Neural cell (in vitro differentiated cells): ENCODE measurements around the gene LEF1.

ENCODE experiments used
- EP300 ChIP-seq: fragments of 450-650 bp; conservative IDR thresholded peaks from 2 replicates; pipeline ENCODE4 v1.6.1; 2014; ENCODE audit warnings: antibody characterized with exemption, mild to moderate bottlenecking, moderate library complexity; ENCODE audit not compliant: poor library complexity, severe bottlenecking
- EZH2 ChIP-seq: fragments of 200-600, 300-800 bp; shearing (Covaris generic), sonication (generic); IDR thresholded peaks from 2 replicates; pipeline ENCODE4 v1.6.1; 2014; ENCODE audit warnings: antibody characterized with exemption, low read length, borderline replicate concordance, mild to moderate bottlenecking; ENCODE audit not compliant: insufficient read depth, poor library complexity, severe bottlenecking
- TAF1 ChIP-seq: IDR thresholded peaks from 2 replicates; pipeline ENCODE4 v1.6.1; 2012; ENCODE audit warnings: low read depth
- TF ChIP-seq, protein P1 (sequence below): fragments of 450-650 bp; IDR thresholded peaks from 2 replicates; pipeline ENCODE4 v1.5.1; 2014; ENCODE audit warnings: antibody characterized with exemption, mild to moderate bottlenecking, moderate library complexity; ENCODE audit not compliant: poor library complexity, severe bottlenecking

DNA sequence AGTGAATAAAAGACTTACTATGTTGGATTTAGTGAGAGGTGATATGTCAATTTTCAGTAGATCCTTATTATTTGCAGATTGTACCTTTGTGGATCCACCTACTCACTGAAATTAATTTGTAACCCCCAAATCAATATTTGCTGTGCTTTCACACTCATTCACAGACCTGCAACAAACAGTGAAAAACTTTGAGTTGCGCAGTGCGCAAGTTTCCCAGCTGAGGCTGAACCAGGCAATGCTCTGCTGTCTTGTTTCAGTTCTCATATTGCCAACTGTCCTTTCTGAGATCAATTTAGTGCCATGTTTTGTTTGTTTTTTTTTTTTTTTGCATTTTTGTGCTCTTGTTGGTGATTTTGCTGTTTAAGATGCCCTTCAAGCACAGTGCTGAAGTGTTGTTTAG is 40.8 kb upstream of the LEF1 start:
- TF ChIP-seq, protein P1, sequence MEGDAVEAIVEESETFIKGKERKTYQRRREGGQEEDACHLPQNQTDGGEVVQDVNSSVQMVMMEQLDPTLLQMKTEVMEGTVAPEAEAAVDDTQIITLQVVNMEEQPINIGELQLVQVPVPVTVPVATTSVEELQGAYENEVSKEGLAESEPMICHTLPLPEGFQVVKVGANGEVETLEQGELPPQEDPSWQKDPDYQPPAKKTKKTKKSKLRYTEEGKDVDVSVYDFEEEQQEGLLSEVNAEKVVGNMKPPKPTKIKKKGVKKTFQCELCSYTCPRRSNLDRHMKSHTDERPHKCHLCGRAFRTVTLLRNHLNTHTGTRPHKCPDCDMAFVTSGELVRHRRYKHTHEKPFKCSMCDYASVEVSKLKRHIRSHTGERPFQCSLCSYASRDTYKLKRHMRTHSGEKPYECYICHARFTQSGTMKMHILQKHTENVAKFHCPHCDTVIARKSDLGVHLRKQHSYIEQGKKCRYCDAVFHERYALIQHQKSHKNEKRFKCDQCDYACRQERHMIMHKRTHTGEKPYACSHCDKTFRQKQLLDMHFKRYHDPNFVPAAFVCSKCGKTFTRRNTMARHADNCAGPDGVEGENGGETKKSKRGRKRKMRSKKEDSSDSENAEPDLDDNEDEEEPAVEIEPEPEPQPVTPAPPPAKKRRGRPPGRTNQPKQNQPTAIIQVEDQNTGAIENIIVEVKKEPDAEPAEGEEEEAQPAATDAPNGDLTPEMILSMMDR, result no peak
- TF ChIP-seq EZH2, result no peak
- no peak for TF ChIP-seq TAF1
- no peak for TF ChIP-seq EP300
